Activated naive CD8-positive, alpha-beta T cell treated with anti-CD3 and anti-CD28 coated beads, Interleukin-2, amount 10 ng/mL, durations not matched to agents 7 days and 5 days (primary cell): ENCODE measurements around the gene PNMA6A. TPM values are rescaled to one million over a fixed set of nuclear protein-coding genes. Genes with fewer than 3 reads are reported as not detected.
A peak's percentile ranks its signal among the peaks of the same experiment; 100 is the strongest.
"Not testable (repeated sequence)": the region's sequence is repeated elsewhere in the genome, so short reads cannot be mapped to it uniquely, and the experiment has no call there.

Experiments used
- ATAC-seq: fragments of 150-1000 bp; cut with Tn5 transposase; one replicate; pipeline ENCODE4 v1.10.0; 2021; ENCODE audit warnings: low read depth, moderate library complexity
- POLR2A ChIA-PET: fragments of 350-600 bp; sonication (Branson Sonifier 250); formaldehyde crosslinking; loops from one replicate; lab custom pipeline; 2021; ENCODE audit warnings: antibody characterized with exemption; lab: Charles Lee
- DNase-seq: peaks from one replicate; pipeline ENCODE4 v3.0.0; 2021
- H3K27ac Mint-ChIP-seq: one replicate; pipeline ENCODE4 v1.8.0; 2022; ENCODE audit warnings: mild to moderate bottlenecking, mixed read lengths
- H3K27me3 Mint-ChIP-seq: one replicate; pipeline ENCODE4 v1.8.0; 2022; ENCODE audit warnings: mild to moderate bottlenecking, moderate library complexity, mixed read lengths
- H3K36me3 Mint-ChIP-seq: one replicate; pipeline ENCODE4 v1.8.0; 2021; ENCODE audit warnings: mild to moderate bottlenecking, mixed read lengths
- H3K4me1 Mint-ChIP-seq: one replicate; pipeline ENCODE4 v1.8.0; 2021; ENCODE audit warnings: mixed read lengths
- H3K4me3 Mint-ChIP-seq: one replicate; pipeline ENCODE4 v1.8.0; 2022; ENCODE audit warnings: mild to moderate bottlenecking, moderate library complexity, mixed read lengths
- H3K9me3 Mint-ChIP-seq: one replicate; pipeline ENCODE4 v1.8.0; 2021; ENCODE audit warnings: mixed read lengths
- total RNA-seq, 2 experiments: library from RNA; stranded (reverse); gene quantifications; one replicate each; pipeline ENCODE4 v1.2.3, GENCODE V29; 2021

PNMA6A gene
- total RNA-seq, 2 experiments from 2014 or later: 0.40 to 0.97 TPM

DNA sequence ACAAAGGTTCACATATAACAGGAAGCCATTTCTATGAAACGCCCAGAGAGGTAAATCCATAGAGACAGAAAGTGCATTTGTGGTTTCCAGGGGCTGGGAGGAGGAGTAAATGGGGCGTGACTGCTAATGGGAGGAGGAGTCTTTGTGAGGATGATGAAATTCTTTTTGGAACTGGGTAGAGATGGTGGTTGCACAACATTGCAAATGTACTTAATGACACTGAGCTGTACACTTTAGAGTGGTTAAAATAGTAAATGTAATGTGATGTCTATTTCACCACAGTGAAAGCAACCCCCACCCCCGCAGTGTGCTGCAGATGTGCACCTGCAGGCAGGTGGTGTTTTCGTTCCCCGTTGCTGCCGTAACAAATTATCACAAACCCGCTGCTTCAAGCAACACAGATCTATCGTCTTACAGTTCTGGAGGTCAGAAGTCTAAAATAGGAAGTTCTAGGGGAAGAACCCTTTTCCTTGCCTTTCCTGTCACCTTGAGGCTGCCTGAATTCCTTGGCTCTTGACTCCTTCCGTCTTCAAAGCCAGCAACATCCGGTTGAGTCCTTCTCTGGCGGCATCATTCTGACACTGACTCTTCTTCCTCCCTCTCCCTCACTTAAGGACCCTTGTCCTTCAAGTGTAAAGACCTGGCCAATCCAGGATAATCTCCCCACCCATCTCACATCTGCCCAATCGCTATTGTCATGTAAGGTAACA, 34.0 kb downstream of the PNMA6A start:
- H3K27me3 Mint-ChIP-seq, H3K36me3 Mint-ChIP-seq, DNase-seq, H3K4me1 Mint-ChIP-seq, POLR2A ChIA-PET: not testable (repeated sequence)
- Mint-ChIP-seq H3K9me3 (peaks cover 11% of the 10 kb centered on the region), H3K4me3 (peak overlapping the region; percentile 45), H3K27ac (peak overlapping the region; percentile 84)
- ATAC-seq: peak; percentile 78

DNA sequence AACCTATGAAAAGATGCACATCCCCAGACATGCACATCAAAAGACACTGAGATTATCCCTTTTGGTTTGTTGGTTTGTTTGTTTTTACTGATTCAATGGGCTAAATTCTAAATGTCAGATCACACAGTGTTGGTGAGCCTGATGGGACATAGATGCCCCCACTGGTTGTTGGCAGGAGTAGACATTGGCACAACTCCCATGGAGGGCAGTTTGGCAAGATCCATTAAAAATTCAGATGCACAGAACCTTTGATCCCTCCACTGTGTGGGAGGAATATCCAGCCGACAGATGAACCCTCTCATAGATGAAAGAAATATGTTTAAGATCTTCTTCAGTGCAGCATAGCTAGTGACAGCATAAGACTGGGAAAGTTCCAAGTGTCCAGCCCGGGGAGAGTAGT, 38.5 kb downstream of the PNMA6A start:
- H3K4me3 Mint-ChIP-seq, H3K9me3 Mint-ChIP-seq, H3K27ac Mint-ChIP-seq, DNase-seq, H3K36me3 Mint-ChIP-seq, POLR2A ChIA-PET, H3K4me1 Mint-ChIP-seq, H3K27me3 Mint-ChIP-seq, ATAC-seq: not testable (repeated sequence)

DNA sequence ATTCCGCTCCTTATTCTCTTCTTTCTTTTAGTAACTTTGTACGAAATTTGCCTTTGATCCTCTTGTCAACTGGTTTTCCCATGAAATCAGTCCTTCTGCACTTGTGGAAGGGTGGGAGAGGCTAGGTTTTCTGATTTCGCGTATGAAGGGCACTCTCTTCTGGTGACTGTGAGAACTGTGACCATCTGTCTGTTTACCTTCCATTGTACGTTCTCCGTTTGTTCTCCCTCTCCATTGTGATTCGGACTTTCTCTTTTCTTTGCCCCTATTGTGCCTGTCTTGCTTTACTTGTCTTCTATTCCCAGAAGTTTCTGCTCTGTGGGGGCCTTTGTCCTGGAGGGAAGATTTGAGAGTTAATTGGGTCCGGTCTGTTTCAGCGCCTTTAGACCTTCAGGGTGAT, 41.6 kb downstream of the PNMA6A start:
- POLR2A ChIA-PET, H3K36me3 Mint-ChIP-seq, H3K9me3 Mint-ChIP-seq, DNase-seq, H3K27me3 Mint-ChIP-seq, H3K4me3 Mint-ChIP-seq, H3K27ac Mint-ChIP-seq, H3K4me1 Mint-ChIP-seq, ATAC-seq: not testable (repeated sequence)

DNA sequence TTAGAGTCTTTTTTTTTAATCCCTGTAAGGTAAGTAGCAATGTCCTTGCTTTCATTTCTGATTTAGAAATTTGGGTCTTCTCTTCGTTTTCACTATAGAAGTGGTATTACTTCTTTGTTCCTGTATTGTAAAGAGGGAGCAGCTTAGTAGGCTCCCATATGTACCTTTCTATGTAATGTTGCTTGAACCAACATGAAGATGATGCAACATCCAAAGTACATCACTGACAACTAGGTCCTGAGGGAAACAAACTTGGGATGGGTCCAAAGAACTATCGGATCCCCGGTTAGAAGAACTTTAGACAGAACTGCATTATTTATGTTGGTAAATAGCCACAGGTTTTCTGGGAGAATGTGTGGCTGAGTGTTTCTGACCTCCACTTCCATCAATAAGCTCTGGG, 45.5 kb downstream of the PNMA6A start:
- ATAC-seq, DNase-seq, H3K4me3 Mint-ChIP-seq, H3K4me1 Mint-ChIP-seq, H3K9me3 Mint-ChIP-seq, POLR2A ChIA-PET, H3K27ac Mint-ChIP-seq, H3K36me3 Mint-ChIP-seq, H3K27me3 Mint-ChIP-seq: not testable (repeated sequence)

DNA sequence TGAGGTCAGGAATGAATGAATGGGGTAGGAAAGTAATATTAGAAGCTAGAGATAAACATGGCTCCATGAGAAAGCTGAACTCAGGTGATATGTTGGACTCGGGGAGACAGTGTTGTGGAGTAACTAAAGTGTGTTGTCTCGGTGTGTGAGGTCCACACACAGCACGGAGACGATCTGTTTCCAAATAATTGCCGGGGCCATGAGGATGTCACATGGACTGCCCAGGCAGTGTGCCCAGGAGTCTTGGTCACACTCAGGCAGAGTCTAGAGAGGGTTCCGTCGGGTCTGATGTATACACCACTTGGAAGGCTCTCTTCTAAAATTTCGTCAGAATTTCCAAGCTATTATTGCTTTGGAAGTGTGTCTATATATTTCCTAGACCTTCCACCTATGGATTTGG, 48.0 kb downstream of the PNMA6A start:
- H3K4me1 Mint-ChIP-seq, H3K27me3 Mint-ChIP-seq, H3K9me3 Mint-ChIP-seq, POLR2A ChIA-PET, DNase-seq, H3K4me3 Mint-ChIP-seq, H3K27ac Mint-ChIP-seq, H3K36me3 Mint-ChIP-seq, ATAC-seq: not testable (repeated sequence)

DNA sequence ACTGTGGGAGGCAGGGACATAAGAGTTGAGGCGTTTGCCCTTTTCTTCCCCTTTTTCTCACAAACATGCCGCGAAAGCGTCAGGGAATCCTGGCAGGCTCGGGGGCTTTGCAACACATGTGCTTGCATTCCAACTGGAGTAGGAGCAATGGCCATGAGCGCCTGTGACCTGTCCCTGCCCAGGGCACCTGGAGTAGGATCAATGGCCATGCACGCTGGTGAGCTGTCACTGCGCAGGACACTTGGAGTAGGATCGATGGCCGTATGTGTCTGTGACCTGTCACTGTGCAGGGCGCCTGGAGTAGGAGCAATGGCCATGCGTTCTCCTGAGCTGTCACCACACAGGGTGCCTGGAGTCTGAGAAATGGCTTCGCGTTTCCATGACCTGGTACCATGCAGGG, 51.2 kb downstream of the PNMA6A start:
- H3K27me3 Mint-ChIP-seq, H3K27ac Mint-ChIP-seq, H3K36me3 Mint-ChIP-seq, H3K9me3 Mint-ChIP-seq, ATAC-seq, H3K4me1 Mint-ChIP-seq, DNase-seq, H3K4me3 Mint-ChIP-seq, POLR2A ChIA-PET: not testable (repeated sequence)

Other genes starting within 250 kb of the PNMA6A start
- gene CETN2, start 241.7 kb upstream of the PNMA6A start, total RNA-seq: 1 to 10 TPM; 7.3 to 8.9 TPM
- 10 to 100 TPM; 11.4 to 13.8 TPM for gene NSDHL, start 241.4 kb upstream of the PNMA6A start, total RNA-seq
- 1 to 10 TPM; 1.6 to 1.9 TPM for gene ZNF185, start 174.4 kb upstream of the PNMA6A start, total RNA-seq
- under 1 TPM; 0.17 TPM for gene PNMA5, start 78.3 kb upstream of the PNMA6A start, total RNA-seq
- gene PNMA3, start 16.0 kb upstream of the PNMA6A start, total RNA-seq: 1 to 10 TPM; 5.7 to 6.3 TPM
- not detected for gene MAGEA1, start 106.8 kb downstream of the PNMA6A start, total RNA-seq
- not detected for gene PNMA6F, start 249.3 kb downstream of the PNMA6A start, total RNA-seq